Measurements from ENCODE around the gene VAV2. TPM values are rescaled to one million over a fixed set of nuclear protein-coding genes. Genes with fewer than 3 reads are reported as not detected.

The VAV2 gene
- total RNA-seq, 1 donor from 2014 or later: 8.3 TPM

DNA sequence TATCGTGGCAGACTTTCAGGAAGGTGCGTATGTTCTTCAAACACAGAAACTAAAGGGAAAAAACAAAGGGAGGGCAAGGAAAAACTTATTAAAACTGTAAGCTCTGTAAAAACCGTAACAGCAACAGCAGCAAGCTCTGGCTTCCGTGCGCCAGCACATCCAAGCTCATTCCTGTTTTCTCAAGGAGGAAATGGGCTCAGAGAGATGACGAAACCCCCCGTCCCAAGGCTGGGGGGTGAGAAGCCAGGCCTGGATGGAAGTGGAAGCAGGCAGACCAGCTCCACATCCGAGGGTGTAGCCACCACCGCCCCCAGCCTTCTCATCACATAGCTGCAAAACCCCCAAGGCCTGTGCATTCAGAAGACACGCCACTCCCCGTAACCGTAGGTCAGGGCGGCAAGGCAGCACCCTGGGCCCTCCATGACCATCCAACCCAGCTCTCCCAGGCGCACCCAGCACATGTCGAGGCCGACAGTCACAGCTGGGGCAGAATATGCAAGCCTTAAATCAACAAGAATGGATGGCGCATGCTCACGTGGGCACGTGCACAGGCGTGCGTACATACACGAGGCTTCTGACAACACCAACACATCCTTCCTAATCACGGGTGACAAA lies 52.8 kb downstream of the VAV2 start:
- H3K27me3 ChIP-seq: no peaks in the 10 kb centered on the region
- no peaks in the 10 kb centered on the region for H3K36me3 ChIP-seq
- H3K4me1 ChIP-seq: peaks cover 7% of the 10 kb centered on the region
- TF ChIP-seq, protein P1, sequence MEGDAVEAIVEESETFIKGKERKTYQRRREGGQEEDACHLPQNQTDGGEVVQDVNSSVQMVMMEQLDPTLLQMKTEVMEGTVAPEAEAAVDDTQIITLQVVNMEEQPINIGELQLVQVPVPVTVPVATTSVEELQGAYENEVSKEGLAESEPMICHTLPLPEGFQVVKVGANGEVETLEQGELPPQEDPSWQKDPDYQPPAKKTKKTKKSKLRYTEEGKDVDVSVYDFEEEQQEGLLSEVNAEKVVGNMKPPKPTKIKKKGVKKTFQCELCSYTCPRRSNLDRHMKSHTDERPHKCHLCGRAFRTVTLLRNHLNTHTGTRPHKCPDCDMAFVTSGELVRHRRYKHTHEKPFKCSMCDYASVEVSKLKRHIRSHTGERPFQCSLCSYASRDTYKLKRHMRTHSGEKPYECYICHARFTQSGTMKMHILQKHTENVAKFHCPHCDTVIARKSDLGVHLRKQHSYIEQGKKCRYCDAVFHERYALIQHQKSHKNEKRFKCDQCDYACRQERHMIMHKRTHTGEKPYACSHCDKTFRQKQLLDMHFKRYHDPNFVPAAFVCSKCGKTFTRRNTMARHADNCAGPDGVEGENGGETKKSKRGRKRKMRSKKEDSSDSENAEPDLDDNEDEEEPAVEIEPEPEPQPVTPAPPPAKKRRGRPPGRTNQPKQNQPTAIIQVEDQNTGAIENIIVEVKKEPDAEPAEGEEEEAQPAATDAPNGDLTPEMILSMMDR (IDR thresholded peaks at IDR 0.05): no peak
- TF ChIP-seq POLR2AphosphoS5 (IDR thresholded peaks at IDR 0.05; ENCODE audit: insufficient read depth in 1 of 2, low read depth in 1 of 2): no peak
- H3K27ac ChIP-seq: no peak overlapping the region
- intact Hi-C loops (cut with DNase I): no loop called here
- no peak for DNase-seq (ENCODE audit: extremely low spot score in 2 of 2)
- no peak overlapping the region for H3K4me3 ChIP-seq
- H3K9me3 ChIP-seq: no peaks in the 10 kb centered on the region

DNA sequence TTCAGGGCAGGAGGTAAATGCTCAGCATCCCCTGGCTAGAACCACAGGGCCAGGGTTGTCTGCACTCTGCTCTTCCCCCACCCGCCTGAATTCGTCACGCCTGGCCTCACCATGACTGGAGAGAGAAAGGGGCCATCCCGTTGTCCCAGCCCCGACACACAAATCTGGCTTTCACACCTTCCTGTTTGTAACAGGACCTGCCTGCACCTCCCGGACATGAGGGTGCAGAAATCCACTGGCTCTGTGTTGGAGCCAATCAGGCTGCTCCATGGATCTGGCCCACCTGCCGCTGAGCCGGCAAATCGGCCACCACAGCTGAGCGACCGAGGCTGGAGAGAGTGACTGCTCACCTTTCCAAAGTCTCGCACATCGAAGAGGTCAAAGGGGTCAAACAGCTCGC lies 53.4 kb downstream of the VAV2 start:
- H3K4me3 ChIP-seq: no peak overlapping the region
- TF ChIP-seq POLR2A (IDR thresholded peaks at IDR 0.05) (no peak), POLR2AphosphoS5 (IDR thresholded peaks at IDR 0.05; ENCODE audit: insufficient read depth in 1 of 2, low read depth in 1 of 2) (no peak)
- TF ChIP-seq, protein P1 (IDR thresholded peaks at IDR 0.05): no peak
- no peaks in the 10 kb centered on the region for H3K27me3 ChIP-seq
- H3K9me3 ChIP-seq: no peaks in the 10 kb centered on the region
- intact Hi-C loops (cut with DNase I): no loop called here
- H3K27ac ChIP-seq: no peak overlapping the region
- H3K4me1 ChIP-seq: peaks cover 7% of the 10 kb centered on the region
- DNase-seq (ENCODE audit: extremely low spot score in 2 of 2): no peak
- H3K36me3 ChIP-seq: no peaks in the 10 kb centered on the region

GRCh38 chr9:133938086-133938485 lies 54.0 kb downstream of the VAV2 start:
- DNase-seq (ENCODE audit: extremely low spot score in 2 of 2): no peak
- TF ChIP-seq, protein P1 (IDR thresholded peaks at IDR 0.05): no peak
- TF ChIP-seq POLR2A (IDR thresholded peaks at IDR 0.05): no peak
- TF ChIP-seq POLR2AphosphoS5 (IDR thresholded peaks at IDR 0.05; ENCODE audit: insufficient read depth in 1 of 2, low read depth in 1 of 2): no peak
- peaks cover 7% of the 10 kb centered on the region for H3K4me1 ChIP-seq
- no peaks in the 10 kb centered on the region for H3K9me3 ChIP-seq
- H3K4me3 ChIP-seq: no peak overlapping the region
- no peaks in the 10 kb centered on the region for H3K36me3 ChIP-seq
- no peak overlapping the region for H3K27ac ChIP-seq
- intact Hi-C loops (cut with DNase I): no loop called here
- H3K27me3 ChIP-seq: no peaks in the 10 kb centered on the region

- H3K27me3 ChIP-seq: no peaks in the 10 kb centered on the region
- no peak for TF ChIP-seq POLR2A (IDR thresholded peaks at IDR 0.05)
- TF ChIP-seq, protein P1 (IDR thresholded peaks at IDR 0.05): no peak
- TF ChIP-seq POLR2AphosphoS5 (IDR thresholded peaks at IDR 0.05; ENCODE audit: insufficient read depth in 1 of 2, low read depth in 1 of 2): no peak
- no peak overlapping the region for H3K27ac ChIP-seq
- no peaks in the 10 kb centered on the region for H3K36me3 ChIP-seq
- H3K4me3 ChIP-seq: no peak overlapping the region
- no peaks in the 10 kb centered on the region for H3K9me3 ChIP-seq
- intact Hi-C loops (cut with DNase I): no loop called here
- H3K4me1 ChIP-seq: peaks cover 13% of the 10 kb centered on the region
- DNase-seq (ENCODE audit: extremely low spot score in 2 of 2): no peak
Measured at GRCh38 chr9:133937120-133937519, 55.0 kb downstream of the VAV2 start.

GRCh38 chr9:133935328-133936005 lies 56.7 kb downstream of the VAV2 start:
- no peaks in the 10 kb centered on the region for H3K36me3 ChIP-seq
- H3K27me3 ChIP-seq: no peaks in the 10 kb centered on the region
- H3K4me1 ChIP-seq: peaks cover 18% of the 10 kb centered on the region
- intact Hi-C loops (cut with DNase I): no loop called here
- TF ChIP-seq POLR2A (IDR thresholded peaks at IDR 0.05) (no peak), POLR2AphosphoS5 (IDR thresholded peaks at IDR 0.05; ENCODE audit: insufficient read depth in 1 of 2, low read depth in 1 of 2) (no peak)
- TF ChIP-seq, protein P1 (IDR thresholded peaks at IDR 0.05): no peak
- no peak overlapping the region for H3K27ac ChIP-seq
- no peak for DNase-seq (ENCODE audit: extremely low spot score in 2 of 2)
- no peak overlapping the region for H3K4me3 ChIP-seq
- no peaks in the 10 kb centered on the region for H3K9me3 ChIP-seq
